ENCODE data around the gene B9D1. TPM values are rescaled to one million over a fixed set of nuclear protein-coding genes. Genes with fewer than 3 reads are reported as not detected.

Gene B9D1
- total and polyA plus RNA-seq, 2 experiments from 2014 or later, result 35.2 to 63.5 TPM

DNA sequence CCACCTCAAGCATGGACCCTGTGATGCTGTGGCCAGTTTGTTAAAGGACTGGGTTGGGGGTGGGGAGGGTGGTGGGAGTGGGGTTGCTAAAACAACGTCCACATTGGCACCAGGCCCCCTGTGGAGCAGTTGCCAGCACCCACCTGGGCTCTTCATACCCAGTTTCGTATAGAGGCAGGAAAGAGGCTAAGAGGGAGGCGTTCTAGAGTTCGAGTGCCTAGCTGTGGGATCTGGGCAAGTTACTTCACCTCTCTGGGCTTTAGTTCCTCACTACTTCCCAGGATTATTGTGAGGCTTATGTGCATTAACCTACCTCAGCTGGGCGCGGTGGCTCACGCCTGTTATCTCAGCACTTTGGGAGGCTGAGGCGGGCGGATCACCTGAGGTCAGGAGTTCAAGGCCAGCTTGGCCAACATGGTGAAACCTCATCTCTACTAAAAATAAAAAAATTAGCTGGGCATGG lies 23.0 kb upstream of the B9D1 start:
- H3K36me3 ChIP-seq (ENCODE audit: insufficient read depth), result no peaks in the 10 kb centered on the region; the same call in 1 of the 2 replicates
- Mint-ChIP-seq H3K4me3 (no peak overlapping the region), H3K9me3 (no peaks in the 10 kb centered on the region; the same call in 2 of the 3 replicates), H3K27me3 (ENCODE audit: insufficient read depth, low read depth, poor library complexity) (peaks cover 8% of the 10 kb centered on the region), H3K27ac (no peak overlapping the region), H3K36me3 (ENCODE audit: low read depth) (peaks cover 51% of the 10 kb centered on the region), H3K4me1 (peaks cover 39% of the 10 kb centered on the region)
- no peak overlapping the region for H3K27ac ChIP-seq (ENCODE audit: low read depth)
- H3K79me2 ChIP-seq (replicated peaks; ENCODE audit: insufficient read depth), result peaks cover 8% of the 10 kb centered on the region
- ATAC-seq (no peak), DNase-seq (ENCODE audit: low spot score) (no peak)
- no peaks in the 10 kb centered on the region for H3K9me2 ChIP-seq (ENCODE audit: insufficient read depth)
- H3K4me3 ChIP-seq, result no peak overlapping the region
- TF ChIP-seq EZH2phosphoT487 (IDR thresholded peaks at IDR 0.05; ENCODE audit: unreplicated experiment) (no peak), NANOG (IDR thresholded peaks at IDR 0.05; ENCODE audit: borderline replicate concordance) (no peak), JUNB (IDR thresholded peaks at IDR 0.05; ENCODE audit: unreplicated experiment) (no peak), POLR2AphosphoS5 (IDR thresholded peaks at IDR 0.05; ENCODE audit: low read depth) (no peak), STAT1 (IDR thresholded peaks at IDR 0.05; ENCODE audit: unreplicated experiment) (no peak), CTCF (conservative IDR thresholded peaks at IDR 0.05; ENCODE audit: low read depth in 2 of 2) (no peak), ZNF331 (CRISPR knock-in tag; IDR thresholded peaks at IDR 0.05; ENCODE audit: low read depth) (no peak), REST (IDR thresholded peaks at IDR 0.05; ENCODE audit: unreplicated experiment) (no peak), ZNF114 (CRISPR knock-in tag; IDR thresholded peaks at IDR 0.05) (no peak), CREB1 (CRISPR knock-in tag; IDR thresholded peaks at IDR 0.05; ENCODE audit: low read depth) (no peak), EZH2 (IDR thresholded peaks at IDR 0.05; ENCODE audit: low read depth, unreplicated experiment) (no peak), ZNF462 (CRISPR knock-in tag; IDR thresholded peaks at IDR 0.05) (no peak)
- TF ChIP-seq, protein P1, sequence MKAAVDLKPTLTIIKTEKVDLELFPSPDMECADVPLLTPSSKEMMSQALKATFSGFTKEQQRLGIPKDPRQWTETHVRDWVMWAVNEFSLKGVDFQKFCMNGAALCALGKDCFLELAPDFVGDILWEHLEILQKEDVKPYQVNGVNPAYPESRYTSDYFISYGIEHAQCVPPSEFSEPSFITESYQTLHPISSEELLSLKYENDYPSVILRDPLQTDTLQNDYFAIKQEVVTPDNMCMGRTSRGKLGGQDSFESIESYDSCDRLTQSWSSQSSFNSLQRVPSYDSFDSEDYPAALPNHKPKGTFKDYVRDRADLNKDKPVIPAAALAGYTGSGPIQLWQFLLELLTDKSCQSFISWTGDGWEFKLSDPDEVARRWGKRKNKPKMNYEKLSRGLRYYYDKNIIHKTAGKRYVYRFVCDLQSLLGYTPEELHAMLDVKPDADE (IDR thresholded peaks at IDR 0.05), result no peak
- H3F3A ChIP-seq (replicated peaks; ENCODE audit: low read depth), result peaks cover 12% of the 10 kb centered on the region
- peaks cover 1% of the 10 kb centered on the region; the same call in 1 of the 2 replicates for H4K20me1 ChIP-seq (replicated peaks; ENCODE audit: insufficient read depth)
- H3K4me1 ChIP-seq (ENCODE audit: insufficient read depth), result peaks cover 16% of the 10 kb centered on the region
- H3K4me2 ChIP-seq, result no peak overlapping the region
- no peaks in the 10 kb centered on the region for H3K27me3 ChIP-seq (ENCODE audit: insufficient read depth)
- no peak overlapping the region for H2AFZ ChIP-seq
